Measurements from ENCODE around the gene ELAPOR1. TPM values are rescaled to one million over a fixed set of nuclear protein-coding genes. Genes with fewer than 3 reads are reported as not detected.
A peak's percentile ranks its signal among the peaks of the same experiment; 100 is the strongest.

Gene ELAPOR1
- total and polyA plus RNA-seq, 9 of the 15 experiments (the other 6 are each of a cell fraction or from before 2014, with no cell fraction given), result 0.07 to 1.2 (median 0.18) TPM

- peak; percentile 78; the same call in 1 of the 2 replicates for TF ChIP-seq NKRF (IDR thresholded peaks at IDR 0.05; ENCODE audit: borderline replicate concordance)
- TF ChIP-seq ELK1 (CRISPR knock-in tag; IDR thresholded peaks at IDR 0.05), result no peak
- no peak for TF ChIP-seq ZNF217 (CRISPR knock-in tag; IDR thresholded peaks at IDR 0.05)
- TF ChIP-seq PCBP1 (IDR thresholded peaks at IDR 0.05; ENCODE audit: low read depth, low read length, poor library complexity, severe bottlenecking), result peak; percentile 98
- TF ChIP-seq BCLAF1 (IDR thresholded peaks at IDR 0.05; ENCODE audit: borderline replicate concordance in 1 of 2, control insufficient read depth in 1 of 2, low read depth in 2 of 2, low read length in 1 of 2), result peak; percentile 78 to 97; a peak in 3 of 4 replicates
- TF ChIP-seq KLF13 (tag; IDR thresholded peaks at IDR 0.05; ENCODE audit: borderline replicate concordance, low read depth), result peak; percentile 97
- TF ChIP-seq HBP1 (CRISPR knock-in tag; IDR thresholded peaks at IDR 0.05), result peak; percentile 97
- TF ChIP-seq SNIP1 (IDR thresholded peaks at IDR 0.05; ENCODE audit: low read depth), result peak; percentile 93
- 0 out of 2 replicates have a peak, but pooled peaks have one; percentile 37 for TF ChIP-seq ZNF23 (CRISPR knock-in tag; IDR thresholded peaks at IDR 0.05)
- no peak for TF ChIP-seq ZNF280B (CRISPR knock-in tag; IDR thresholded peaks at IDR 0.05)
- peak; percentile 82; the same call in 1 of the 2 replicates for TF ChIP-seq HDAC2 (IDR thresholded peaks at IDR 0.05)
- peak; percentile 50 to 55 for TF ChIP-seq RAD21 (CRISPR knock-in tag; conservative IDR thresholded peaks at IDR 0.05 in 1 of 2, IDR thresholded peaks at IDR 0.05 in 1 of 2)
- TF ChIP-seq XRCC5 (IDR thresholded peaks at IDR 0.05; ENCODE audit: low read depth, low read length), result peak; percentile 92
- peak; percentile 90 for TF ChIP-seq E2F4 (CRISPR knock-in tag; IDR thresholded peaks at IDR 0.05; ENCODE audit: low read depth)
These were observed 13.8 kb upstream of the ELAPOR1 start (continued) for GRCh38 chr1:109099938-109100773.

All from K562 (cell line).